IPS DF 4.7 (cell line): ENCODE data around the gene STK32A.

ENCODE experiments used
- DNase-seq: peaks from one replicate; pipeline ENCODE4 v3.0.0-alpha.2; 2013; ENCODE audit warnings: low spot score; ENCODE audit errors: extremely low read depth

STK32A gene

GRCh38 chr5:147388184-147389108, 153.6 kb downstream of the STK32A start:
- no peak for DNase-seq

- no peak for DNase-seq
Observed at GRCh38 chr5:147390654-147391225, 155.9 kb downstream of the STK32A start.

- no peak for DNase-seq
Observed at GRCh38 chr5:147391781-147392180, 157.0 kb downstream of the STK32A start.

- no peak for DNase-seq
Observed at GRCh38 chr5:147393874-147394672, 159.2 kb downstream of the STK32A start.

GRCh38 chr5:147396070-147396823, 161.4 kb downstream of the STK32A start:
- no peak for DNase-seq

GRCh38 chr5:147397616-147398015, 162.8 kb downstream of the STK32A start:
- DNase-seq, result no peak

GRCh38 chr5:147398860-147399259, 164.0 kb downstream of the STK32A start:
- DNase-seq, result no peak

- DNase-seq, result no peak
Observed at GRCh38 chr5:147400126-147400809, 165.4 kb downstream of the STK32A start.

GRCh38 chr5:147400881-147401280, 166.1 kb downstream of the STK32A start:
- DNase-seq, result no peak

GRCh38 chr5:147403651-147404640, 169.1 kb downstream of the STK32A start:
- DNase-seq, result no peak

GRCh38 chr5:147404706-147405105, 169.9 kb downstream of the STK32A start:
- DNase-seq, result no peak

GRCh38 chr5:147406636-147407035, 171.8 kb downstream of the STK32A start:
- no peak for DNase-seq

GRCh38 chr5:147407094-147407681, 172.4 kb downstream of the STK32A start:
- DNase-seq, result no peak

GRCh38 chr5:147408980-147409379, 174.2 kb downstream of the STK32A start:
- DNase-seq, result no peak

- DNase-seq, result no peak
Observed at GRCh38 chr5:147410496-147411358, 175.9 kb downstream of the STK32A start.

- no peak for DNase-seq
Observed at GRCh38 chr5:147411359-147412319, 176.8 kb downstream of the STK32A start.

- DNase-seq, result no peak
Observed at GRCh38 chr5:147412561-147412960, 177.7 kb downstream of the STK32A start.
